Measurements from ENCODE around the gene DNAI1.

DNA sequence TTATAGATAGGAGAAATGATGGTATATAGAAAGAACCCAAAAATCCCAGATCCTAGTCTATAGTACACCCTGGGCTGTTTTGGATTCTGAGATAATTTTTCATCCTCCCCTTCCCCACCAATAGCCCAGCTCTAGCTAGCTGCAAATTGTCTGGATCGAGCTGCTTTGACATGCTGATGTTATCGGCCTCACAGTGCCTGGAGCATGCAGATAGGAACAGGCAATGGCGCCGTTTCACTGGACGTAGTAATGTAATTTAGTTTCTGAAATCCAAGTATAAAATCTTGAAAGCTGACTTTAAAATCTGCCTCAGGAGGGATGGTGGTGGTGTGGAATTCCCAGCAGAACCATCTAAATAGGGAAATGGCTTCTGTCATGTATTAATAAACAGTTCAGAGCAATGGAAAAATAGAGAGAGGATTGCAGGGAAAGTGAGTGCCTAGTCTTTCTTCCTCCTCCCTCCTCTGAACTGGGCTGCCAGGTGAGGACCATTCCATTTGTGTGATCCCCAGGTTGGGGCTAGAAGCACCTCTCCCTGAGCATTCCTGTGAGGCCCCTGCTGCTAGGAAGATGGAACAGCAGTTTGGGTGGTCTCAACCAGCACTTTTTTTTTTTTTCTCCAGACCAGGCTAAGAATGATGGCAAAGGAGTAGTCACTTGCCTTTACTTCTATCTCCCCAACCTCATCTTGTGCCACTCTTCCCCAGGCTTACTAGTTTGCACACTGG, 32.1 kb upstream of the DNAI1 start:
- no peak for TF ChIP-seq CTCF (conservative IDR thresholded peaks at IDR 0.05 in 1 of 2, IDR thresholded peaks at IDR 0.05 in 1 of 2; ENCODE audit: extremely low read depth in 1 of 2, insufficient read depth in 1 of 2, low read depth in 1 of 2, low read length in 2 of 2)
- TF ChIP-seq EZH2 (IDR thresholded peaks at IDR 0.05; ENCODE audit: borderline replicate concordance, low read length) = no peak
